MG63 (cell line): ENCODE data around the gene LRPAP1. TPM values are rescaled to one million over a fixed set of nuclear protein-coding genes. Genes with fewer than 3 reads are reported as not detected.

ENCODE experiments used
- DNase-seq: peaks from one replicate; pipeline ENCODE4 v3.0.0-alpha.2; 2020
- H3K27me3 ChIP-seq: fragments of 250-450 bp; sonication (Bioruptor Pico); 2 replicates; pipeline ENCODE4 v1.5.1; 2020; ENCODE audit warnings: mild to moderate bottlenecking, moderate library complexity
- H3K36me3 ChIP-seq: fragments of 250-450 bp; sonication (Bioruptor Pico); 2 replicates; pipeline ENCODE4 v1.5.1; 2020; ENCODE audit warnings: mild to moderate bottlenecking, moderate library complexity
- H3K4me3 ChIP-seq: fragments of 250-450 bp; sonication (Bioruptor Pico); 2 replicates; pipeline ENCODE4 v1.5.1; 2020; ENCODE audit warnings: mild to moderate bottlenecking, moderate library complexity
- H3K9me3 ChIP-seq: fragments of 250-450 bp; sonication (Bioruptor Pico); 2 replicates; pipeline ENCODE4 v1.5.1; 2020; ENCODE audit warnings: mild to moderate bottlenecking, moderate library complexity
- total RNA-seq: library from RNA; depleted of rRNA; stranded (reverse); fragments of >200 nt; shearing (Covaris generic); gene quantifications from 2 replicates; pipeline ENCODE4 v1.2.3, GENCODE V29; 2014; ENCODE audit warnings: low replicate concordance

Gene LRPAP1
- total RNA-seq, 1 experiment from 2014 or later: 181 TPM

GRCh38 chr4:3525532-3526430, 6.4 kb downstream of the LRPAP1 start:
- Histone ChIP-seq H3K4me3 (no peak overlapping the region), H3K36me3 (no peaks in the 10 kb centered on the region), H3K27me3 (no peaks in the 10 kb centered on the region), H3K9me3 (no peaks in the 10 kb centered on the region)
- no peak for DNase-seq

GRCh38 chr4:3524920-3525319, 7.3 kb downstream of the LRPAP1 start:
- H3K36me3 ChIP-seq: no peaks in the 10 kb centered on the region
- DNase-seq: no peak
- H3K9me3 ChIP-seq: no peaks in the 10 kb centered on the region
- H3K27me3 ChIP-seq: no peaks in the 10 kb centered on the region
- no peak overlapping the region for H3K4me3 ChIP-seq

- Histone ChIP-seq H3K9me3 (no peaks in the 10 kb centered on the region), H3K4me3 (no peak overlapping the region), H3K27me3 (no peaks in the 10 kb centered on the region), H3K36me3 (no peaks in the 10 kb centered on the region)
- DNase-seq: no peak
Observed at GRCh38 chr4:3524349-3524748, 7.9 kb downstream of the LRPAP1 start.

GRCh38 chr4:3523628-3524221, 8.5 kb downstream of the LRPAP1 start:
- no peaks in the 10 kb centered on the region for H3K36me3 ChIP-seq
- H3K27me3 ChIP-seq: no peaks in the 10 kb centered on the region
- no peak overlapping the region for H3K4me3 ChIP-seq
- DNase-seq: no peak
- H3K9me3 ChIP-seq: no peaks in the 10 kb centered on the region

GRCh38 chr4:3523146-3523627, 9.0 kb downstream of the LRPAP1 start:
- H3K4me3 ChIP-seq: no peak overlapping the region
- no peaks in the 10 kb centered on the region for H3K27me3 ChIP-seq
- no peaks in the 10 kb centered on the region for H3K36me3 ChIP-seq
- DNase-seq: no peak
- no peaks in the 10 kb centered on the region for H3K9me3 ChIP-seq

- no peak overlapping the region for H3K4me3 ChIP-seq
- H3K36me3 ChIP-seq: no peaks in the 10 kb centered on the region
- no peaks in the 10 kb centered on the region for H3K9me3 ChIP-seq
- no peaks in the 10 kb centered on the region for H3K27me3 ChIP-seq
- DNase-seq: no peak
Observed at GRCh38 chr4:3522651-3523050, 9.6 kb downstream of the LRPAP1 start.

GRCh38 chr4:3522326-3522640, 9.9 kb downstream of the LRPAP1 start:
- no peak overlapping the region for H3K4me3 ChIP-seq

GRCh38 chr4:3521621-3522325, 10.4 kb downstream of the LRPAP1 start:
- no peak for DNase-seq
- Histone ChIP-seq H3K4me3 (no peak overlapping the region), H3K9me3 (no peaks in the 10 kb centered on the region), H3K36me3 (no peaks in the 10 kb centered on the region), H3K27me3 (no peaks in the 10 kb centered on the region)

More at GRCh38 chr4:3522326-3522640, 9.9 kb downstream of the LRPAP1 start:
- no peaks in the 10 kb centered on the region for H3K9me3 ChIP-seq
- H3K36me3 ChIP-seq: no peaks in the 10 kb centered on the region
- DNase-seq: no peak
- no peaks in the 10 kb centered on the region for H3K27me3 ChIP-seq

GRCh38 chr4:3520796-3521600, 11.2 kb downstream of the LRPAP1 start:
- DNase-seq: no peak
- Histone ChIP-seq H3K4me3 (no peak overlapping the region), H3K9me3 (no peaks in the 10 kb centered on the region), H3K36me3 (no peaks in the 10 kb centered on the region; the same call in 1 of the 2 replicates), H3K27me3 (no peaks in the 10 kb centered on the region)

- Histone ChIP-seq H3K27me3 (no peaks in the 10 kb centered on the region), H3K36me3 (no peaks in the 10 kb centered on the region; the same call in 1 of the 2 replicates), H3K9me3 (no peaks in the 10 kb centered on the region), H3K4me3 (no peak overlapping the region)
- no peak for DNase-seq
Observed at GRCh38 chr4:3520276-3520675, 11.9 kb downstream of the LRPAP1 start.

- Histone ChIP-seq H3K36me3 (no peaks in the 10 kb centered on the region; the same call in 1 of the 2 replicates), H3K9me3 (no peaks in the 10 kb centered on the region), H3K4me3 (no peak overlapping the region), H3K27me3 (no peaks in the 10 kb centered on the region)
- DNase-seq: no peak
Observed at GRCh38 chr4:3519468-3520264, 12.6 kb downstream of the LRPAP1 start.

- Histone ChIP-seq H3K27me3 (no peaks in the 10 kb centered on the region), H3K9me3 (no peaks in the 10 kb centered on the region), H3K4me3 (no peak overlapping the region), H3K36me3 (no peaks in the 10 kb centered on the region; the same call in 1 of the 2 replicates)
- DNase-seq: no peak
Observed at GRCh38 chr4:3518941-3519340, 13.3 kb downstream of the LRPAP1 start.

- Histone ChIP-seq H3K27me3 (no peaks in the 10 kb centered on the region), H3K9me3 (no peaks in the 10 kb centered on the region), H3K36me3 (no peaks in the 10 kb centered on the region; the same call in 1 of the 2 replicates), H3K4me3 (no peak overlapping the region)
- DNase-seq: no peak
Observed at GRCh38 chr4:3518511-3518880, 13.7 kb downstream of the LRPAP1 start.

GRCh38 chr4:3517731-3518510, 14.3 kb downstream of the LRPAP1 start:
- Histone ChIP-seq H3K4me3 (no peak overlapping the region), H3K27me3 (no peaks in the 10 kb centered on the region), H3K9me3 (no peaks in the 10 kb centered on the region), H3K36me3 (no peaks in the 10 kb centered on the region; the same call in 1 of the 2 replicates)
- DNase-seq: no peak
